ENCODE results near the gene MLEC.

DNA sequence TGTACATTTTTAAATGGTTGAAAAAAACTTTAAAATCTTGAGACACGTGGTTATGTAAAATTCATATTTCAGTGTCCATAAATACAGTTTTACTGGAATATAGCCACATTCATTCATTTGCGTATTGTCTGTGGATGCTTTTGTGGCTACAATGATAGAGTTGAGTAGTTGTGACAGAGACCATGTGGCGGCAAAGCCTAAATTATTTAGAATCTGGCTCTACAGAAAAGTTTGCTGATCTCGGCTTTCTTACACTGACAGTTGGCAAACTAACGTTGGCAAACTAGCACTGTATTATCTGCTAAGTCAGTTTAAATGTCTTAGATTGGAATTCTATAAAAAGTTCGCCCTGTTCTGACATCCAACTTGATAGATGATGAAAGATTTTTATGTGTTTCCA is 25.7 kb downstream of the MLEC start:
- TF ChIP-seq, protein P1, sequence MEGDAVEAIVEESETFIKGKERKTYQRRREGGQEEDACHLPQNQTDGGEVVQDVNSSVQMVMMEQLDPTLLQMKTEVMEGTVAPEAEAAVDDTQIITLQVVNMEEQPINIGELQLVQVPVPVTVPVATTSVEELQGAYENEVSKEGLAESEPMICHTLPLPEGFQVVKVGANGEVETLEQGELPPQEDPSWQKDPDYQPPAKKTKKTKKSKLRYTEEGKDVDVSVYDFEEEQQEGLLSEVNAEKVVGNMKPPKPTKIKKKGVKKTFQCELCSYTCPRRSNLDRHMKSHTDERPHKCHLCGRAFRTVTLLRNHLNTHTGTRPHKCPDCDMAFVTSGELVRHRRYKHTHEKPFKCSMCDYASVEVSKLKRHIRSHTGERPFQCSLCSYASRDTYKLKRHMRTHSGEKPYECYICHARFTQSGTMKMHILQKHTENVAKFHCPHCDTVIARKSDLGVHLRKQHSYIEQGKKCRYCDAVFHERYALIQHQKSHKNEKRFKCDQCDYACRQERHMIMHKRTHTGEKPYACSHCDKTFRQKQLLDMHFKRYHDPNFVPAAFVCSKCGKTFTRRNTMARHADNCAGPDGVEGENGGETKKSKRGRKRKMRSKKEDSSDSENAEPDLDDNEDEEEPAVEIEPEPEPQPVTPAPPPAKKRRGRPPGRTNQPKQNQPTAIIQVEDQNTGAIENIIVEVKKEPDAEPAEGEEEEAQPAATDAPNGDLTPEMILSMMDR (IDR thresholded peaks at IDR 0.05) = no peak
- TF ChIP-seq EP300 (IDR thresholded peaks at IDR 0.05; ENCODE audit: low read depth) = no peak

Data from transverse colon (tissue), 3 donors.